Neural cell (in vitro differentiated cells): ENCODE results near the gene EPHA1. TPM values are rescaled to one million over a fixed set of nuclear protein-coding genes. Genes with fewer than 3 reads are reported as not detected.

Experiments
- H2AFZ ChIP-seq: fragments of 200-600, 300-800 bp; sonication (generic), shearing (Covaris generic); 2 replicates; pipeline ENCODE4 v1.6.0; 2014; ENCODE audit warnings: low read depth, mild to moderate bottlenecking, antibody characterized with exemption, low read length, moderate library complexity
- H3F3A ChIP-seq: fragments of 200-600 bp; shearing (Covaris generic); 2 replicates; pipeline ENCODE4 v1.6.1; 2016; ENCODE audit warnings: mild to moderate bottlenecking, moderate library complexity, mixed read lengths, antibody characterized with exemption, low read length; ENCODE audit not compliant: insufficient read depth, poor library complexity, severe bottlenecking
- H3K27ac ChIP-seq: fragments of 200-600, 300-800 bp; sonication (generic), shearing (Covaris generic); 2 replicates; pipeline ENCODE4 v1.5.1; 2014; ENCODE audit warnings: mild to moderate bottlenecking, low read length, moderate library complexity
- H3K27me3 ChIP-seq: fragments of 300-800, 200-600 bp; sonication (generic), shearing (Covaris generic); 2 replicates; pipeline ENCODE4 v1.6.0; 2014; ENCODE audit warnings: mild to moderate bottlenecking, low read depth, low read length, moderate library complexity; ENCODE audit not compliant: insufficient read depth
- H3K36me3 ChIP-seq: fragments of 300-800, 200-600 bp; sonication (generic), shearing (Covaris generic); 2 replicates; pipeline ENCODE4 v1.5.1; 2014; ENCODE audit warnings: mild to moderate bottlenecking, antibody characterized with exemption, low read length, moderate library complexity; ENCODE audit not compliant: insufficient read depth
- H3K4me2 ChIP-seq: fragments of 300-800, 200-600 bp; sonication (generic), shearing (Covaris generic); 2 replicates; pipeline ENCODE4 v1.6.0; 2014; ENCODE audit warnings: mild to moderate bottlenecking, low read length
- H3K4me3 ChIP-seq: fragments of 300-800, 200-600 bp; sonication (generic), shearing (Covaris generic); 2 replicates; pipeline ENCODE4 v1.5.1; 2014; ENCODE audit warnings: mild to moderate bottlenecking, low read length, moderate library complexity
- H3K79me2 ChIP-seq: fragments of 200-600 bp; shearing (Covaris generic); replicated peaks from 2 replicates; pipeline ENCODE4 v1.6.0; 2014; ENCODE audit warnings: mild to moderate bottlenecking, low read length, moderate library complexity; ENCODE audit not compliant: insufficient read depth
- H3K9ac ChIP-seq: fragments of 300-800, 200-600 bp; sonication (generic), shearing (Covaris generic); 2 replicates; pipeline ENCODE4 v1.6.1; 2016; ENCODE audit warnings: mild to moderate bottlenecking, low read length, mixed read lengths
- H3K9me2 ChIP-seq: fragments of 200-600 bp; shearing (Covaris generic); 2 replicates; pipeline ENCODE4 v1.6.1; 2016; ENCODE audit warnings: mild to moderate bottlenecking, low read length, mixed read lengths; ENCODE audit not compliant: insufficient read depth
- H3K9me3 ChIP-seq: fragments of 200-600, 300-800 bp; sonication (generic), shearing (Covaris generic); 2 replicates; pipeline ENCODE4 v1.6.1; 2016; ENCODE audit warnings: mild to moderate bottlenecking, mixed run types, low read length, moderate library complexity, mixed read lengths
- H4K20me1 ChIP-seq: fragments of 200-600 bp; shearing (Covaris generic); 2 replicates; pipeline ENCODE4 v1.6.1; 2016; ENCODE audit warnings: mild to moderate bottlenecking, mixed run types; ENCODE audit not compliant: insufficient read depth
- CTCF ChIP-seq: fragments of 450-650 bp; IDR thresholded peaks from 2 replicates; pipeline ENCODE4 v1.5.1; 2014; ENCODE audit warnings: antibody characterized with exemption, mild to moderate bottlenecking, moderate library complexity; ENCODE audit not compliant: poor library complexity, severe bottlenecking
- EP300 ChIP-seq: fragments of 450-650 bp; conservative IDR thresholded peaks from 2 replicates; pipeline ENCODE4 v1.6.1; 2014; ENCODE audit warnings: antibody characterized with exemption, mild to moderate bottlenecking, moderate library complexity; ENCODE audit not compliant: poor library complexity, severe bottlenecking
- EZH2 ChIP-seq: fragments of 200-600, 300-800 bp; shearing (Covaris generic), sonication (generic); IDR thresholded peaks from 2 replicates; pipeline ENCODE4 v1.6.1; 2014; ENCODE audit warnings: antibody characterized with exemption, low read length, borderline replicate concordance, mild to moderate bottlenecking; ENCODE audit not compliant: insufficient read depth, poor library complexity, severe bottlenecking
- MXI1 ChIP-seq: fragments of 450-650 bp; conservative IDR thresholded peaks from 2 replicates; pipeline ENCODE4 v1.6.1; 2014; ENCODE audit warnings: antibody characterized with exemption, mild to moderate bottlenecking; ENCODE audit not compliant: poor library complexity, severe bottlenecking
- POLR2AphosphoS5 ChIP-seq: IDR thresholded peaks from 2 replicates; pipeline ENCODE4 v1.6.1; 2012
- SMC3 ChIP-seq: fragments of 450-650 bp; conservative IDR thresholded peaks from 2 replicates; pipeline ENCODE4 v1.6.1; 2014; ENCODE audit warnings: antibody characterized with exemption, mild to moderate bottlenecking, moderate library complexity; ENCODE audit not compliant: poor library complexity
- TAF1 ChIP-seq: IDR thresholded peaks from 2 replicates; pipeline ENCODE4 v1.6.1; 2012; ENCODE audit warnings: low read depth
- polyA plus RNA-seq: library from polyadenylated mRNA; depleted of rRNA; stranded (reverse); fragments of >200 nt; gene quantifications from 2 replicates; pipeline ENCODE4 v1.2.3, GENCODE V29; 2014
- TF ChIP-seq, protein P1 (sequence below): IDR thresholded peaks from 2 replicates; pipeline ENCODE4 v1.6.1; 2012; ENCODE audit warnings: borderline replicate concordance

Gene EPHA1
- polyA plus RNA-seq, 1 donor from 2014 or later: not detected

DNA sequence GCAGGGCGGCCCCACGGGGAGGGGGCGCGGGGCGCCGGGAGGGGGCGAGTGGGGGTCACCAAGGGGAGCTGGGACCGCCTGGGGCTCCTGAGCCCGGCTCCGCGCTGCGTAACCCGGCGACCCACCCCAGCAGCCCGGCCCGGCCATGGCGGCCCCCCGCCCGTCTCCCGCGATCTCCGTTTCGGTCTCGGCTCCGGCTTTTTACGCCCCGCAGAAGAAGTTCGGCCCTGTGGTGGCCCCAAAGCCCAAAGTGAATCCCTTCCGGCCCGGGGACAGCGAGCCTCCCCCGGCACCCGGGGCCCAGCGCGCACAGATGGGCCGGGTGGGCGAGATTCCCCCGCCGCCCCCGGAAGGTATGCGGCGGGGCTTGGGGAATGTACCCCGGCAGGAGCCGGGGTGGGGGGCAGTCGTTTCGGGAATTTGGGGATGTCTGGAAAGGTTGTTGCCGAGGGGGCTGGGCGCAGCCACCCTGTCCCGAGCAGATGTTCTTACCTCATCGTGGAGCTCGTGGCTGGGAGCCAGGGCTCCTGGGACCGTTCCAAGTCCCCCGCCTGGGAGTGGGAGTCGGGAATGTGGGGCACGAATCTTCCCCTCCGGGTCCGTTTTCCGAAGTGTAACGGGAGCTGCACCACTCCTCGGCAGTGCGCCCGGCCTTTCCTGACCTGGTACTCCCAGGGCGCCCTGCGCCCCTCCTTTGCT, 27.1 kb downstream of the EPHA1 start:
- peak overlapping the region; percentile 100 for H3K4me3 ChIP-seq
- peak overlapping the region; percentile 86 for H3K4me2 ChIP-seq
- no peaks in the 10 kb centered on the region for H3K9me3 ChIP-seq
- H3K9ac ChIP-seq: peak overlapping the region; percentile 100
- no peak for TF ChIP-seq CTCF
- no peak for TF ChIP-seq EZH2
- TF ChIP-seq TAF1: no peak
- TF ChIP-seq POLR2AphosphoS5: no peak
- no peaks in the 10 kb centered on the region for H3K27me3 ChIP-seq
- H3K9me2 ChIP-seq: no peaks in the 10 kb centered on the region
- H3K27ac ChIP-seq: peak overlapping the region; percentile 51
- peak overlapping the region; percentile 56 for H2AFZ ChIP-seq
- H3F3A ChIP-seq: no peaks in the 10 kb centered on the region
- H3K79me2 ChIP-seq: peaks cover 6% of the 10 kb centered on the region
- no peaks in the 10 kb centered on the region for H4K20me1 ChIP-seq
- H3K36me3 ChIP-seq: no peaks in the 10 kb centered on the region

GRCh38 chr7:143380646-143381426, 27.8 kb downstream of the EPHA1 start, which contains the start of gene ZYX:
ZYX (plus strand) TSS chr7:143381345; CDS start chr7:143381572, 227 bp downstream.
- Histone ChIP-seq H2AFZ (peak within 1 kb of the TSS; percentile 91), H3K9me2 (no peaks in the 10 kb centered on the region), H3K27me3 (no peaks in the 10 kb centered on the region), H4K20me1 (no peaks in the 10 kb centered on the region), H3K36me3 (no peaks in the 10 kb centered on the region), H3K79me2 (peaks cover 6% of the 10 kb centered on the region), H3K9ac (peak within 1 kb of the TSS; percentile 100), H3K9me3 (no peaks in the 10 kb centered on the region), H3K4me3 (peak within 1 kb of the TSS; percentile 100), H3K27ac (peak within 1 kb of the TSS; percentile 85), H3K4me2 (peak within 1 kb of the TSS; percentile 86), H3F3A (no peaks in the 10 kb centered on the region)
- TF ChIP-seq POLR2AphosphoS5 (peak; percentile 78), MXI1 (no peak), EP300 (peak; percentile 23), TAF1 (peak; percentile 21), EZH2 (no peak), SMC3 (no peak), CTCF (no peak)
- TF ChIP-seq, protein P1, sequence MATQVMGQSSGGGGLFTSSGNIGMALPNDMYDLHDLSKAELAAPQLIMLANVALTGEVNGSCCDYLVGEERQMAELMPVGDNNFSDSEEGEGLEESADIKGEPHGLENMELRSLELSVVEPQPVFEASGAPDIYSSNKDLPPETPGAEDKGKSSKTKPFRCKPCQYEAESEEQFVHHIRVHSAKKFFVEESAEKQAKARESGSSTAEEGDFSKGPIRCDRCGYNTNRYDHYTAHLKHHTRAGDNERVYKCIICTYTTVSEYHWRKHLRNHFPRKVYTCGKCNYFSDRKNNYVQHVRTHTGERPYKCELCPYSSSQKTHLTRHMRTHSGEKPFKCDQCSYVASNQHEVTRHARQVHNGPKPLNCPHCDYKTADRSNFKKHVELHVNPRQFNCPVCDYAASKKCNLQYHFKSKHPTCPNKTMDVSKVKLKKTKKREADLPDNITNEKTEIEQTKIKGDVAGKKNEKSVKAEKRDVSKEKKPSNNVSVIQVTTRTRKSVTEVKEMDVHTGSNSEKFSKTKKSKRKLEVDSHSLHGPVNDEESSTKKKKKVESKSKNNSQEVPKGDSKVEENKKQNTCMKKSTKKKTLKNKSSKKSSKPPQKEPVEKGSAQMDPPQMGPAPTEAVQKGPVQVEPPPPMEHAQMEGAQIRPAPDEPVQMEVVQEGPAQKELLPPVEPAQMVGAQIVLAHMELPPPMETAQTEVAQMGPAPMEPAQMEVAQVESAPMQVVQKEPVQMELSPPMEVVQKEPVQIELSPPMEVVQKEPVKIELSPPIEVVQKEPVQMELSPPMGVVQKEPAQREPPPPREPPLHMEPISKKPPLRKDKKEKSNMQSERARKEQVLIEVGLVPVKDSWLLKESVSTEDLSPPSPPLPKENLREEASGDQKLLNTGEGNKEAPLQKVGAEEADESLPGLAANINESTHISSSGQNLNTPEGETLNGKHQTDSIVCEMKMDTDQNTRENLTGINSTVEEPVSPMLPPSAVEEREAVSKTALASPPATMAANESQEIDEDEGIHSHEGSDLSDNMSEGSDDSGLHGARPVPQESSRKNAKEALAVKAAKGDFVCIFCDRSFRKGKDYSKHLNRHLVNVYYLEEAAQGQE: no peak
